Hepatocyte (in vitro differentiated cells): ENCODE data around the gene NLRX1. TPM values are rescaled to one million over a fixed set of nuclear protein-coding genes. Genes with fewer than 3 reads are reported as not detected.

Source experiments
- DNase-seq: peaks from one replicate; pipeline ENCODE4 v3.0.0-alpha.2; 2016; ENCODE audit warnings: low spot score
- H2AFZ ChIP-seq: fragments of 200-600 bp; sonication (generic); 2 replicates; pipeline ENCODE4 v1.6.0; 2016; ENCODE audit warnings: antibody characterized with exemption, mild to moderate bottlenecking
- H3K27ac ChIP-seq: fragments of 200-600 bp; sonication (generic); 2 replicates; pipeline ENCODE4 v1.5.1; 2016; ENCODE audit warnings: mild to moderate bottlenecking
- H3K27me3 ChIP-seq: fragments of 200-600 bp; sonication (generic); 2 replicates; pipeline ENCODE4 v1.6.1; 2016
- H3K36me3 ChIP-seq: fragments of 200-600 bp; sonication (generic); replicated peaks from 2 replicates; pipeline ENCODE4 v1.5.1; 2016; ENCODE audit warnings: low read depth; ENCODE audit not compliant: insufficient read depth
- H3K4me1 ChIP-seq: fragments of 200-600 bp; sonication (generic); 2 replicates; pipeline ENCODE4 v1.5.1; 2016; ENCODE audit warnings: mild to moderate bottlenecking, moderate library complexity; ENCODE audit not compliant: insufficient read depth
- H3K4me2 ChIP-seq: fragments of 200-600 bp; sonication (generic); 2 replicates; pipeline ENCODE4 v1.6.0; 2016
- H3K4me3 ChIP-seq: fragments of 200-600 bp; sonication (generic); 2 replicates; pipeline ENCODE4 v1.5.1; 2016; ENCODE audit warnings: mild to moderate bottlenecking
- H3K79me2 ChIP-seq: fragments of 200-600 bp; sonication (generic); 2 replicates; pipeline ENCODE4 v1.6.0; 2017; ENCODE audit warnings: mild to moderate bottlenecking
- H3K9me2 ChIP-seq: fragments of 200-600 bp; sonication (generic); replicated peaks from 2 replicates; pipeline ENCODE4 v1.6.0; 2017; ENCODE audit warnings: mild to moderate bottlenecking; ENCODE audit not compliant: insufficient read depth
- H3K9me3 ChIP-seq: fragments of 200-600 bp; sonication (generic); 2 replicates; pipeline ENCODE4 v1.5.1; 2016; ENCODE audit warnings: low read depth, mild to moderate bottlenecking
- H4K20me1 ChIP-seq: fragments of 200-600 bp; sonication (generic); 2 replicates; pipeline ENCODE4 v1.6.0; 2016; ENCODE audit warnings: mild to moderate bottlenecking; ENCODE audit not compliant: insufficient read depth, poor library complexity, severe bottlenecking
- CTCF ChIP-seq: fragments of 200-600 bp; sonication (generic); IDR thresholded peaks from 2 replicates; pipeline ENCODE4 v1.5.1; 2016; ENCODE audit warnings: antibody characterized with exemption, mild to moderate bottlenecking; ENCODE audit not compliant: poor library complexity
- EZH2 ChIP-seq: fragments of 200-600 bp; sonication (generic); IDR thresholded peaks from 2 replicates; pipeline ENCODE4 v1.6.1; 2016; ENCODE audit warnings: antibody characterized with exemption, mild to moderate bottlenecking, borderline replicate concordance
- EZH2phosphoT487 ChIP-seq: fragments of 200-600 bp; sonication (generic); IDR thresholded peaks from one replicate; pipeline ENCODE4 v1.6.1; 2018; ENCODE audit warnings: antibody characterized with exemption, mild to moderate bottlenecking, low read depth, moderate library complexity; ENCODE audit not compliant: unreplicated experiment, severe bottlenecking
- WGBS: methylation state at CpG from one replicate; pipeline ENCODE4 v1.1.6; 2016; ENCODE audit warnings: low lambda C conversion rate; ENCODE audit errors: missing lambda C conversion rate; 5-methylcytosine and 5-hydroxymethylcytosine counted together
- polyA plus RNA-seq: library from polyadenylated mRNA; unstranded; fragments of >200 nt; fragmentation: Nextera tagmentation; extraction: Ambion mirVana; gene quantifications from 2 replicates; pipeline ENCODE4 v1.2.1, GENCODE V29; 2016
- total RNA-seq: library from RNA; depleted of rRNA; stranded (reverse); fragments of >200 nt; gene quantifications from 2 replicates; pipeline ENCODE4 v1.2.3, GENCODE V29; 2014

The NLRX1 gene
- total and polyA plus RNA-seq, 2 experiments from 2014 or later: 9.4 to 13.3 TPM

DNA sequence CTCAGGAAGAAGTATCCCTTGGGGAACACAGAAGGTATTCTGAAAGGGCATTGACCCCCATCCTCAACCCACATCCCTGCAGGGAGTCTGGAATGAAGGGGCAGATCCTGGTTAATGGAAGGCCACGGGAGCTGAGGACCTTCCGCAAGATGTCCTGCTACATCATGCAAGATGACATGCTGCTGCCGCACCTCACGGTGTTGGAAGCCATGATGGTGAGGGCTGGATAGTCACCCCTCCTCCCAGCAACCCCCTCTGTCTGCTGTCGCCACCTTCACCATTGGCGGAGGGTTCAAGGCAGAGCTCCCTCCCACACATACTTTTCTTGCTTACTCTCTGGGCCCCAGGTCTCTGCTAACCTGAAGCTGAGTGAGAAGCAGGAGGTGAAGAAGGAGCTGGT is 14.3 kb upstream of the NLRX1 start:
- DNase-seq: no peak
- no peaks in the 10 kb centered on the region for H3K9me3 ChIP-seq
- H3K36me3 ChIP-seq: no peaks in the 10 kb centered on the region
- no peak overlapping the region for H3K4me2 ChIP-seq
- H3K79me2 ChIP-seq: no peaks in the 10 kb centered on the region
- no peak overlapping the region for H3K27ac ChIP-seq
- TF ChIP-seq CTCF (no peak), EZH2 (no peak), EZH2phosphoT487 (no peak)
- H3K4me3 ChIP-seq: no peak overlapping the region
- no peaks in the 10 kb centered on the region for H3K9me2 ChIP-seq
- H2AFZ ChIP-seq: no peak overlapping the region
- 94% methylated on average over 6 of the region's 6 CpGs for whole genome bisulfite sequencing
- no peaks in the 10 kb centered on the region for H3K4me1 ChIP-seq
- no peaks in the 10 kb centered on the region for H4K20me1 ChIP-seq
- peaks cover 22% of the 10 kb centered on the region for H3K27me3 ChIP-seq

- H3K36me3 ChIP-seq: no peaks in the 10 kb centered on the region
- DNase-seq: no peak
- H4K20me1 ChIP-seq: no peaks in the 10 kb centered on the region
Observed at GRCh38 chr11:119155733-119156492, 12.6 kb upstream of the NLRX1 start.

DNA sequence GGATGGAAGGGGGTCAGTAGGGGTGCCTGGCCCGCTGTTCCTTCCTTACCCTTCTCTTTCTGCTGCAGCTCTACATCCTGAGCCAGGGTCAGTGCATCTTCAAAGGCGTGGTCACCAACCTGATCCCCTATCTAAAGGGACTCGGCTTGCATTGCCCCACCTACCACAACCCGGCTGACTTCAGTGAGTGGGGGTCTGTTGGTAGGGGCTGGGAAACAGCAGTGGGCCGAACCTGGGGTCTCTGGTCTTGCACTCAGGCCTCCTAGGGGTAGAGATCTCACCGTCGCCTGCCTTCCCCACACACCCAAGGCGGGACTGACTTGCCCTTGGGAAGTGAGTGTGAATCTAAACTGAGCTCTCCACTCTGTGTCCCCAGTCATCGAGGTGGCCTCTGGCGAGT is 12.0 kb upstream of the NLRX1 start:
- H3K27me3 ChIP-seq: no peaks in the 10 kb centered on the region

More at GRCh38 chr11:119155733-119156492, 12.6 kb upstream of the NLRX1 start:
- 57% methylated on average over 8 of the region's 8 CpGs for WGBS
- peaks cover 4% of the 10 kb centered on the region for H3K27me3 ChIP-seq
- H3K79me2 ChIP-seq: no peaks in the 10 kb centered on the region
- TF ChIP-seq CTCF (no peak), EZH2phosphoT487 (no peak), EZH2 (no peak)
- H3K4me1 ChIP-seq: no peaks in the 10 kb centered on the region
- no peaks in the 10 kb centered on the region for H3K9me3 ChIP-seq
- H3K27ac ChIP-seq: no peak overlapping the region
- no peaks in the 10 kb centered on the region for H3K9me2 ChIP-seq
- no peak overlapping the region for H3K4me2 ChIP-seq
- no peak overlapping the region for H3K4me3 ChIP-seq
- no peak overlapping the region for H2AFZ ChIP-seq

DNA sequence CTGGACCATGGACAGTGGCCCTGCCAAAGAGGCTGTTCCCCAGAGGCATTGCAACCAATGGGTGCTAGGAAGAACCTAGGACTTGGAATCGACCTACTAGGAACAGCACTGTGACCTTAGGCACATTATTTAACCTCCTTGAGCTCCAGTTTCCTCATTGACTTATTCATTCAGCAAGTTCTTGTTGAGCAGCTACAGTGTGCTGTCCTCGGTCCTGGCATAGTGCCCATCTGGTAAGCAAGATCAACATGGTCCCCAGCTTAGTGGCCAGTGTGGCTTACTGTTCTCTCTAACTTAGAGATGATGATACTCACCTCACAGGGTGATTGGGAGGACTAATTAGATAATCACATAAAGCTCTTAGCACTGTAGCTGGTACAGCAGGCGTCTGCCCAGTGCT is 11.5 kb upstream of the NLRX1 start:
- H3K4me3 ChIP-seq: no peak overlapping the region
- 67% methylated on average over 3 of the region's 3 CpGs for WGBS
- H4K20me1 ChIP-seq: no peaks in the 10 kb centered on the region
- H3K4me2 ChIP-seq: no peak overlapping the region
- H3K9me2 ChIP-seq: no peaks in the 10 kb centered on the region
- no peak for DNase-seq
- H3K36me3 ChIP-seq: no peaks in the 10 kb centered on the region
- no peaks in the 10 kb centered on the region for H3K27me3 ChIP-seq
- H3K27ac ChIP-seq: no peak overlapping the region
- no peaks in the 10 kb centered on the region for H3K4me1 ChIP-seq
- H3K9me3 ChIP-seq: no peaks in the 10 kb centered on the region
- no peak overlapping the region for H2AFZ ChIP-seq
- TF ChIP-seq EZH2phosphoT487: no peak
- no peak for TF ChIP-seq EZH2
- TF ChIP-seq CTCF: no peak
- H3K79me2 ChIP-seq: no peaks in the 10 kb centered on the region

More for the DNA sequence above, 12.0 kb upstream of the NLRX1 start:
- Histone ChIP-seq H3K4me2 (no peak overlapping the region), H3K27ac (no peak overlapping the region), H3K36me3 (no peaks in the 10 kb centered on the region), H3K4me1 (no peaks in the 10 kb centered on the region), H3K79me2 (no peaks in the 10 kb centered on the region), H3K9me3 (no peaks in the 10 kb centered on the region), H3K4me3 (no peak overlapping the region), H2AFZ (no peak overlapping the region), H3K9me2 (no peaks in the 10 kb centered on the region), H4K20me1 (no peaks in the 10 kb centered on the region)
- WGBS: 89% methylated on average over 10 of the region's 10 CpGs
- no peak for DNase-seq
- TF ChIP-seq EZH2 (no peak), EZH2phosphoT487 (no peak)
